Psoas muscle (tissue), 8 donors: ENCODE measurements around the gene LNX1. TPM values are rescaled to one million over a fixed set of nuclear protein-coding genes. Genes with fewer than 3 reads are reported as not detected.

ENCODE experiments used
- ATAC-seq, 4 donors: fragments of 200-7000 bp; cut with Tn5 transposase; one replicate each; pipeline ENCODE4 v1.9.1; 2020; ENCODE audit warnings: moderate library complexity in 3 of 4, mild to moderate bottlenecking in 2 of 4
- DNase-seq, 2 donors: peaks; one replicate each; pipeline ENCODE4 v3.0.0-alpha.2; 2020
- H3K27ac ChIP-seq: fragments of 200-600 bp; one replicate; pipeline ENCODE4 v1.8.0; 2022
- H3K27me3 ChIP-seq, 3 donors: fragments of 200-600 bp in 1 of 3; one replicate each; pipeline versions ENCODE4 v1.6.1 to v1.8.0; 2013 to 2022; ENCODE audit warnings: low read length in 2 of 3, mild to moderate bottlenecking in 2 of 3, moderate library complexity in 1 of 3; ENCODE audit not compliant: insufficient read depth in 3 of 3
- H3K36me3 ChIP-seq, 2 donors: fragments of 200-600 bp in 1 of 2; one replicate each; pipeline versions ENCODE4 v1.6.1 to v1.8.0; 2013 to 2022; ENCODE audit warnings: low read depth in 1 of 2, mild to moderate bottlenecking in 1 of 2, moderate library complexity in 1 of 2; ENCODE audit not compliant: insufficient read depth in 1 of 2
- H3K4me1 ChIP-seq: fragments of 200-600 bp; one replicate; pipeline ENCODE4 v1.8.0; 2022
- H3K4me3 ChIP-seq: fragments of 200-600 bp; one replicate; pipeline ENCODE4 v1.8.0; 2022; ENCODE audit warnings: mild to moderate bottlenecking
- H3K9me3 ChIP-seq: fragments of 200-600 bp; one replicate; pipeline ENCODE4 v1.8.0; 2022
- CTCF ChIP-seq: fragments of 200-600 bp; IDR thresholded peaks from one replicate; pipeline ENCODE4 v1.8.0; 2022; ENCODE audit warnings: antibody characterized with exemption
- WGBS, 3 donors: extraction: QIAGEN DNeasy Blood & Tissue Kit; methylation state at CpG; one replicate each; pipeline versions ENCODE4 v1.1.6 to v1.1.7; 2013; 5-methylcytosine and 5-hydroxymethylcytosine counted together
- intact Hi-C, 2 donors: fragments of 100-400 bp; cut with DNase I; formaldehyde crosslinking; loops; one replicate each; pipeline versions ENCODE4 v1.11.0 to v1.14.2; 2022
- polyA plus RNA-seq, 3 donors: library from polyadenylated mRNA; stranded (reverse); fragments of 200-250 nt; gene quantifications; one replicate each; pipeline ENCODE4 v1.2.3, GENCODE V29; 2013
- total RNA-seq, 4 donors: library from RNA; stranded (reverse); fragmentation: NEBNext Ultra II Directional in 2 of 4; extraction: Animal tissue kit (Norgen Biotek cat#: 25700) in 2 of 4; gene quantifications; one replicate each; pipeline versions ENCODE4 v1.2.1 to v1.2.4, GENCODE V29; 2021 to 2023
- donor health status: healthy with polysubstance abuse.
- donor health status: DM: no; HTN: no; CAD: no; lungs with moderate emphysema.
- donor health status: Bipolar disorder and iron deficiency.
- donor health status: healthy.
- donor health status: DM: yes; HTN: yes; CAD: no.
- donor health status: DM: no; HTN: no; CAD: no.
- donor health status: DM: no; HTN: no; CAD: no.
- donor health status: DM: yes; HTN: yes; CAD: no.

The LNX1 gene
- total and polyA plus RNA-seq, 7 donors = 2.1 to 13.9 (median 4.3) TPM

GRCh38 chr4:53551958-53552357 lies 39.3 kb downstream of the LNX1 start:
- 55 to 74% (median 58%) methylated on average over 6 of the region's 6 CpGs for WGBS, 3 donors
- no peak overlapping the region for H3K4me3 ChIP-seq
- no peak for DNase-seq
- H3K36me3 ChIP-seq = no peaks in the 10 kb centered on the region
- ATAC-seq = no peak
- no peak overlapping the region for H3K27ac ChIP-seq
- TF ChIP-seq CTCF = no peak
- H3K9me3 ChIP-seq = no peaks in the 10 kb centered on the region
- intact Hi-C loops = no loop called here
- H3K4me1 ChIP-seq = no peaks in the 10 kb centered on the region
- H3K27me3 ChIP-seq = no peaks in the 10 kb centered on the region

GRCh38 chr4:53551281-53551864 lies 39.9 kb downstream of the LNX1 start:
- 85 to 90% (median 88%) methylated on average over 7 of the region's 7 CpGs for WGBS, 3 donors
- H3K4me1 ChIP-seq = no peaks in the 10 kb centered on the region
- H3K9me3 ChIP-seq = no peaks in the 10 kb centered on the region
- H3K36me3 ChIP-seq = no peaks in the 10 kb centered on the region
- no peak overlapping the region for H3K4me3 ChIP-seq
- no peaks in the 10 kb centered on the region for H3K27me3 ChIP-seq
- TF ChIP-seq CTCF = no peak
- DNase-seq (no peak), ATAC-seq (no peak)
- H3K27ac ChIP-seq = no peak overlapping the region
- intact Hi-C loops = no loop called here

- no peak for TF ChIP-seq CTCF
- DNase-seq (no peak), ATAC-seq (no peak)
- Histone ChIP-seq H3K4me3 (no peak overlapping the region), H3K4me1 (no peaks in the 10 kb centered on the region), H3K27ac (no peak overlapping the region), H3K27me3 (no peaks in the 10 kb centered on the region), H3K9me3 (no peaks in the 10 kb centered on the region), H3K36me3 (no peaks in the 10 kb centered on the region)
- 97 to 98% (median 97%) methylated on average over 3 of the region's 3 CpGs for WGBS, 3 donors
- intact Hi-C loops = no loop called here
These were observed 42.6 kb downstream of the LNX1 start for GRCh38 chr4:53548662-53549061.

- Histone ChIP-seq H3K27ac (no peak overlapping the region), H3K36me3 (no peaks in the 10 kb centered on the region)
These were observed 43.3 kb downstream of the LNX1 start for GRCh38 chr4:53547983-53548382.

More at GRCh38 chr4:53547983-53548382, 43.3 kb downstream of the LNX1 start:
- Histone ChIP-seq H3K4me3 (no peak overlapping the region), H3K27me3 (no peaks in the 10 kb centered on the region), H3K9me3 (no peaks in the 10 kb centered on the region), H3K4me1 (no peaks in the 10 kb centered on the region)
- intact Hi-C loops = no loop called here
- no peak for TF ChIP-seq CTCF
- no peak for DNase-seq
- ATAC-seq = no peak
- 29 to 46% (median 30%) methylated on average over 2 of the region's 2 CpGs for WGBS, 3 donors
